ENCODE data around the gene C7orf57.
A peak's percentile ranks its signal among the peaks of the same experiment; 100 is the strongest.
"Not testable (repeated sequence)": the region's sequence is repeated elsewhere in the genome, so short reads cannot be mapped to it uniquely, and the experiment has no call there.

The C7orf57 gene

DNA sequence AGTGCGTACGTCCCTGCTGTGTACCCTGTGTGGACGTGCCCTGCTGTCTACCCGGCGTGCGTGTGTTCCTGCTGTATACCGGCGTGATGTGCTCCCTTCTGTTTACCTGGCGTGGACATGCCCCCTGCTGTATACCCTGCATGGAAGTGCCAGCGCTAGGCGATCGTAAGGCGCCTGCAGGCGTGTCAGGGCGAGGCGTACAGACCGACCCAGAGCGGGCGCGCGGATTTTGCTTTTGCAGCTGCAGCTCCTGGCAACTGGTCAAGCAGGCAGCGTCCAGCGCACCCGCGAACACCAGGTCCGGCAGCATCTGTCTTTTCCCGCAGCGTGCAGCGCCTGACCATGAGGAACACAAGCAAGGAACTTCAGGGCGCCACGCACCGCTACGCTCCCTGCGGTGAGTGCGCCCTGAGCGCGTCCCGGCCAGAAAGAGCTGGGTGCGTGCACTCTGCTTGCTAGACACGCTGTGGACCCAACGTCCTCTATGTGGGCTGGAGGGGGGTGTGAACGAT, 680 bp downstream of the C7orf57 start:
- no peak for DNase-seq (ENCODE audit: low read depth in 2 of 2)

DNA sequence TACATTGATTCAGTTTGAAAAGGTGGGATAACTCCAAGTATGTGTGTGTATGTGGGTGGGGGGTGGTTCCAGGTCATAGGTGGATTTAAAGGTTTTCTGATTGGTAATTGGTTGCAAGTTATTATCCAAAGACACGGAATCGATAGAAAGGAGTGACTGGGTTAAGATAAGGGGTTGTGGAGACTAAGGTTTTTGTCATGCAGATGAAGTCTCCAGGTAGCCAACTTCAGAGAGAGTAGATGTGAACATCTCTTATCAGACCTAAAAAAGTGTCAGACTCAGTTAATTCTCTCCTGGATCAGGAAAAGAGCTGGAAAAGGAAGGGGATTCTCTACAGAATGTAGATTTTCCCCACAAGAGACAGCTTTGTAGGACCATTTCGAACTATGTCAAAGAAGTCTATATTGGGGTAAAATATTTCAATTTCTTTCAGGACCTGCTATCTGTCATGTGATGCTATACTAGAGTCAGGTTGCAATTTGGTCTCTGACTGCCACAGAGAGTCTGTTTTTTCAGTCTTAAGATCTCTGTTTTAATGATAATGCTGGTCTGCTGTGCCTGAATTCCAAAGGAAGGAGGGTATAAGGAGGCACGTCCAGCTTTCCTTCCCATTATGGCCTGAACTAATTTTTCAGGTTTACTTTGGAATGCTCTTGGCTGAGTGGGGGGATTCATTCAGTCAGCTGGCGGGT, 3.6 kb downstream of the C7orf57 start:
- no peak for DNase-seq (ENCODE audit: low read depth in 2 of 2)

DNA sequence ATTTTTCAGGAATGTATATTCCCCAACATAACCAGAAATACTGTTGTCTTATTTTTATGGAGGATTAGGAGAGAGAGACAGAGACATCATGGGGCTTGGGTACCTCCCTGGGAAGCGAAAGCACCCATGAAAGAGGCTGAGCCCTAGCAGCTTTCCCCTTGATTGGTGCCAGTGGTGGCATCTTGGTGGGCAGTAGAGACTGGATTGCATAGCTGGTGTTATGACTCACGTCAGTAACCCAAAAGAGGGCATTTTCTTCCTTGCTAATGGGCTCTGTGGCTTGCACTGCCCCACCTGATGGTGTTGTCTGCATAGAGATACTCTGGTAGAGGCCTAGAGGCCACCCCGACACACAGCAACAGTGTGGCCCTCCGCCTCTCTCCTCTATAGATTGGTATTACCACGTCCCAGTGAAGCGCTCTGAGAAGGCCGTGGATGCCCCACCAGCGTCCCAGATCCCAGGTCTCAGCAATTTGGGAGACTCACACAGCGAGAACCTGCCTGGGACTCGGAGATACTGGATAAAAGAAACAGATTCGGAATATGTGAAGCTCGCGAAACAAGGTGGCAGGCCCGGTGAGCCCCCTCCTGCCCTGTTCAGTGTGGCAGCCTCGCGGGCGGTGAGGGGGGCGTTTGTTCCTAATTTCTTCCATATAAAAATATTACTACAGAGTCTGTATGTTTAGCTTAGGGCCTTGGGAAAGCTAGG, 5.8 kb downstream of the C7orf57 start:
- DNase-seq (ENCODE audit: low read depth in 2 of 2), result no peak

DNA sequence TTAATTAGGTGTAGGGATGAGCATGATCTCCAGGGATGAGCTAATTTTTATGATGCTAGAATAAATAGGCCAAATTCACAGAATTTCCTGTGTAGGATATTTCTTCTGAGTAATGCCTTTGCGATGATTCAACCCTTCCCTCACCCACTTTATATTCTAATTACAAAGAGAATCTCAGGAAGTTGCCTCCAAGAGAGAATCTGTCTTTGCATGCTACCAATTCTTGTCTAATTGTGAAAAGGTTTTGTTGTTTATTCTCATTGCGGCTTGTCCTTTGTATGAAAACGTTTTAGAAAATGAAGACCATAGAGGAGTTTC, 6.3 kb downstream of the C7orf57 start:
- DNase-seq (ENCODE audit: low read depth in 2 of 2), result no peak

DNA sequence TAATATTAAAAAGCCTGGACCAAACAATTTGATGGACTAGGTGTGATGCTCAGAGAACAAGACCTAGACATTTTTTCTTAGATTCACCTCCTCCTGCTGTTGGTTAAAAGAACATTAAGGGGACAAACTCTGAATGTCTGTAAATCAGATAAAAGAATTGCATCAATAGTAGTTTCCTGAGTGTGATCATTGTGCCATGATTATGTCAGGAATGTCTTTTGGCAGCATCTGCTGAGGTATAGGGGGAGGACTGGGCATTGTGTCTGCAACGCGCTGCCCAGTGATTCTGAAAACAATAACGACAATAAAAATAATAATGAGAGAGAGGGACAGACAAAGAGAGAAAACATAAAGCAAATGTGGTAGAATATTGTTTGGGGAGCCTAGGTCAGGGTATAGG, 6.9 kb downstream of the C7orf57 start:
- DNase-seq (ENCODE audit: low read depth in 2 of 2), result no peak

DNA sequence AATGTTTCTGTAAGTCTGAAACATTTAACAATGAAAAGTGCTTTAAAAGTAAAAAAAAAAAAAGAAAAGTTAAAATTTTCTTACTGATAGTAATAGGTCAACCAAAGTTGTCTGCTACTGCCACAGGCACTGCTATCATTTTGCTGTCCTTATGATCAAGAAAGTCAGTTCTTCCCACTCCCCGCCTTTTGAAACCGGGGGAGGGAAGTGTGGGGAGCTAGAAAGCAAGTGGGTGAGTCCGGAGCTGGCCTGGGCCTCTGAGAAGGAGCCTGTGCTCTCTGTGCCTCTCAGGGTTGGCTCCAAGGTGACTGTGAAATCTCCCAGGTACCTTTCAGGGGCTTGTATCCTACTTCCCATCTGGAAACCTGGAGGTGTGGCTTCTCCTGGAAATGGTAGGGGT, 7.3 kb downstream of the C7orf57 start:
- no peak for DNase-seq (ENCODE audit: low read depth in 2 of 2)

DNA sequence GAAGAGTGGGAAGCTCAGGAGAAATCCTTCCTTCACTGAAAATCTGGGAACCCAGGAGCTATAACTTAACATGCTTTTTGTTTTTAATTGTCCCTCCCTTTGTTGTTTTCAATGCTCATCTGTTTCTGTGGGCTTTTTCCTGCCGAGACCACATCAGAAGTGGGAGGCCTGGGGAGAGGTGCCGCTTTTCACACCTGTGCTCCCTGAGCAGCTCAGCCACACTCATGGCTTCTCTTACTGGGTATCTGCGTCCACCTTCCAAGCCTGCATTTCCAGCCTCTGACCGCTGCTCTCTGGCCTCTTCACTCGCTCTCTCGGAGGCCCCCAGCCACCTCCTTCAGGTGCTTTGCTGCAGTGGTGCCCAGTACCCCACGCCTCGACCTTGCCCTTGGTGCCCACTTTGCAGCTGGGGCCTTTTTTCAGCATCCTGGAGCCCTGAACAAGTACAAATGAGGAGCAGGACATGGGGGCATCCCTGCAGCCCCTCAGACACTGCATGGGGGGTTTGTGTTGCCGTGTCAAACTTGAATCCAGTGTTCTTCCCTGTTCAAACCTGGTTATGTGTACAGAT, 9.9 kb downstream of the C7orf57 start:
- no peak for DNase-seq (ENCODE audit: low read depth in 2 of 2)

DNA sequence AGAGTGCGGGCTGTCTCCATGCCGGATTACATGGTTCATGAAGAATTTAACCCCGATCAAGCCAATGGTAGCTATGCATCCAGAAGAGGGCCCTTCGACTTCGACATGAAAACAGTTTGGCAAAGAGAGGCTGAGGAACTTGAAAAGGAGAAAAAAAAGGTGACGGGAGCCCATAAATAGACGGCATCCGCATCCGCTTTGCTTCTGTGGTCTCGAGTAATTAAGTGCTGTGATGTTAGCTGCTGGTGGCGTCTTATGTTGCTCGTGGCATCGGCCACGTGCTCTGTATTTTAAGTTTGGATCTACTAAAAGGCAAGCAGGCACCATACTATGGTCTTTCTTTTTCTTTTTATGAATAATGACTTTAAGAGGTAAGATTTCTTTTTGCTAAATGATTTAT, 11.1 kb downstream of the C7orf57 start:
- DNase-seq (ENCODE audit: low read depth in 2 of 2), result no peak

DNA sequence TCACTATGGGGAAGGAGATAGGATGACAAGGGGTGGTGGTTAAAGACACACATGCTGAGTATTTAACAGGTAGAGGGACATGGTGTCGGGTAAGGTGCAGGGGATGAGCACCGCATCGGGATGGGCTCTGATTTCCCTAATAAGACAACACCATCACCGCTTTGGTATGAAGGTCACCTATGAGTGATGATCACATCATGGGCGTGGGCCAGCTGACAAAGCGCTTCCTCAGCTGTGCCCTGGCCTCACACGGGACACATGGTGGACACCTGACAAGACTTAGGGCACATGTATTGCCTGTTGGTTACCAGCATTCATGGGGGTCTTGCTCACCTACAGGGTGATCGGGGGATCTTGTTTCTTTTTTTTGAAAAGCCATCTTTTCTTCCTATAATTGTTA, 12.8 kb downstream of the C7orf57 start:
- DNase-seq (ENCODE audit: low read depth in 2 of 2), result no peak

DNA sequence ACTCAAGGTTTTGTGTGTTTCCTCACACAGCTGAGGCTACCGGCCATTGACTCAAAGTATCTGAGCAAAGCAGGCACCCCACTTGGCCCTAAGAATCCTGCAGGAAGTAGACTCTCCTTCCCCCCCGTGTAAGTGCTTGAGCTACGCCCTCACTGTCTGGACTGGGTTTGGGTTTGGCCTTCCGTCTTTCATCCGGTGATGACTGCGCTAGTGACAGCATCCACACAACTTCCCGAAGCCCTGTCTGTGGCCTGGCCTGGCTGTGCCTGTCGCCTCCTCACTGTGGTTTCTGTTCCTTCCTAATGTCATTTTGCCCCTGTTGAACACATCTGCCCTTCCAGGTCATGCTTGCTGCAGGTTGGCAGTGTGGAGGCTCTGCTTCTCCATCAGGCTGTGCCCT, 14.5 kb downstream of the C7orf57 start:
- DNase-seq (ENCODE audit: low read depth in 2 of 2), result no peak

DNA sequence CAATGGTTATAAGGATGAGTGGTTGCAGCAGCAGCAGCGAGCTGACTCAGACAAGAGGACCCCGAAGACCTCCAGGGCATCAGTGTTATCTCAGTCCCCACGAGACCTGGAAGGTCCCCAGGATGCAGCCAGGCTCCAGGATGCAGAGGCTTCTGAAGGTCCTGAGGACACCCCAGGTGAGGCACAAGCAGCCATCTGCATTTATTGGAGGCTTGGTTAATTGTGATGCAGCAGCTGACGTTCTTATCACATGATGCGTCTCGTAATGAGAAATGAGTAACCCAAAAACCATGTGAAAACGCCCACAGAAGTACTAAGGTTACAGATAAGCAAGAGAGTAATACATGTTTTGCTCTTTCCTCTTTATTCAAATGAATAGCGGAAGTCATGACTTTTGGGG, 17.4 kb downstream of the C7orf57 start:
- DNase-seq (ENCODE audit: low read depth in 2 of 2), result no peak

DNA sequence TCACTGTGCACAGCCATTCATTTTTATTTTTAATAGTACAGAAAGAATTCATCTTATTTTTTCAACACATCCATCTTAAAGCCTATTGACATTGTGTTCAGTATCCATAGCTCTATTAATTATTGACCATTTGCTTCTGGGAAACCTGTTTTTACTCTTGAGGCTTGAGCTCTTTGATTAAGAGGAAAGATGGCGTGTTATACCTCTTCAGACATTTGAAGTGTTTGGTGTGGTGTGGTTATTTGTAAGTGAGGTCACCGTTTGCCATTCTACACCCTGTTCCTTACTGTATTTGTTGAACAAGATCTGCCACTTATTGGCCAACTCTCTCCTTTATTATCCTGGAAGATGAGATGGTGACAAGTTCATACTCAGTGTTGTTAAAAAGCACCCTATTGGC, 18.4 kb downstream of the C7orf57 start:
- DNase-seq (ENCODE audit: low read depth in 2 of 2), result no peak

DNA sequence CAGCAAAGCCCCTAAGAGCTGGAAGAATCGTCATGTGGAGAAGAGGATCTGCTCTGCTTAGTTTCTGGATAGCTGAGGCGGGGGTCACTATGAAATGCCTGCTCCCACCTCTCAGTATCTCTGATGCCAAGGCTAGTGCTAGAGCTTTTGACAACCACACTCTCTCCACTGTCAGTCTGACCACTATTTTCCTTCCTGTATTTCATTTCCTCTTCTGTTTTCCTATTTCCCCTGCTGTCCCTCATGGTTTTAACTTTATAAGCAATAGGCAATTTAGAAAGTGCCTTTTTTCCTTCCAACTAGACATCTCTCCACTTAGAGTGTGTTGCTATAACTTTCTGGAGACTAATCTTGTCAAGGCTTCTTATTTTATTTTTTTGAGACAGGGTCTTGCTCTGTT, 23.6 kb downstream of the C7orf57 start:
- no peak for DNase-seq (ENCODE audit: low read depth in 2 of 2)

DNA sequence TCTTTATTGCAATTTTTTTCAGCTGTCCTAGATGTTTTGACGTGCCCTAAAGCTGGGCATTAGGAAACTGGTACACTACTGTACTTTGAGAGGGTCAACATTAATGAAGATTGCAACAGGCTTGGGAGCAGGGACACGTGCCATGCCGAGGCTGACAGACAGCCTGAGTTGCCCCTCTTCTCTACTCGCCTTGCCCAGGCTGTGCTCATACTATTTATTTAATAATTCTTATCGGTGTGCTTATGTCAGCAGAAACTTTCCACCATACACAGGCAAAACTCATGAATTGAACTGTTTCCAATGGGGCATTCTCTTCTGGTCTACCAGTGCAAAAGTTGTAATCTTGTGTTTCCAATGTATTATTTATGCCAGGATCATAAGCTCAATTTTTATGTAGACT, 24.4 kb downstream of the C7orf57 start:
- no peak for DNase-seq (ENCODE audit: low read depth in 2 of 2)

DNA sequence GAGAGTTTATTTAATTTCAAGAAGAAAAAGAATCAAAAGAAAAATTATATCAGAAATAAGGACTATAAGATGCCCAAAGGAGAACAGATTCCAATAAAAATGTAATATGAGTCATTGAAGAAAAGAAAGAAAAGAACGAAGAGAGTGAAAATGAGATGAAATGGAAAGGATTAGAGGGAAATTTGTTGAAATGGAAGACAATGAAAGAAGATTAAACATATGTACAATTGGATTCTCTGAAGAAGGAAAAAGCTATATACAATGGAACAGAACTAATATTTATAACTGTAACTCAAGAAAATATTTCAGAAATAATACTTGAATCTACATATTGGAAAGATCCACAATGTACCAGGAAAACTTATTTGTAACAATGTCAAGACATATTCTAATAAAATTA, 28.6 kb downstream of the C7orf57 start:
- no peak for DNase-seq (ENCODE audit: low read depth in 2 of 2)

DNA sequence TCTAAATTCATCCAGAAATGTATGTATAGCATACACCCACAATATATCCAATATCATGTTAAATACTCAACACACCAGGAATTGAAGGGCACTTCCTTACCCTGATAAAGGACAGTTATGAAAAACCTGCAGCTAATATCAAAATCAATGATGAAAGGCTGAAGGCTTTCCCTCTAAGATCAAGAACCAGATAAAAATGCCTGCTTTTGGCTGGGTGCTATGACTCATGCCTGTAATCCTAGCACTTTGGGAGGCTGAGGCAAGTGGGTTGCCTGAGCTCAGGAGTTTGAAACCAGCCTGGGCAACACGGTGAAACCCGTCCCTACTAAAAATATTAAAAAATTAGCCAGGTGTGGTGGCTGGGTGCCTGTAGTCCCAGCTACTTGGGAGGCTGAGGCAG, 32.1 kb downstream of the C7orf57 start:
- no peak for DNase-seq (ENCODE audit: low read depth in 2 of 2)

DNA sequence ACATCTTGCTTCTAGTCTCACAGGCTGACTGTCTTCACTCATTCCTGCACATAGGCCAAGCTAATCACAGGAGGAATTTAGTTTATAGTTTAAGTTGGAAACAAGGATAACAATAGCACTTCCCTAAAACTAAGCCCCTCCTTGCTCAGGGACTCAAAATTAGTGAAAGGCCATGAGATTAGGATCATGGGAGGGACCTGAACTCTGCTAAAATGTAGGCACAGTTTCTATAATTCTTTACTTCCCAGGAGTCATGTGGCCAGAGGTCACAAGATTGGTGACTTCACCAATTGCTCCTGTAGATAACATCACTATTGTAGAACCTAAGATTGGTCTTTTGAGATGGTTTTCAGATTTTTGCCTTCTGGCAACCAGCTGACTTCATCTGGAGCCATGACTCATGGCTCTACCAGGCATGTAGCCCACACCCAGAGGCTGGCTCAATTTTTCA, 38.9 kb downstream of the C7orf57 start:
- no peak for DNase-seq (ENCODE audit: low read depth in 2 of 2)

DNA sequence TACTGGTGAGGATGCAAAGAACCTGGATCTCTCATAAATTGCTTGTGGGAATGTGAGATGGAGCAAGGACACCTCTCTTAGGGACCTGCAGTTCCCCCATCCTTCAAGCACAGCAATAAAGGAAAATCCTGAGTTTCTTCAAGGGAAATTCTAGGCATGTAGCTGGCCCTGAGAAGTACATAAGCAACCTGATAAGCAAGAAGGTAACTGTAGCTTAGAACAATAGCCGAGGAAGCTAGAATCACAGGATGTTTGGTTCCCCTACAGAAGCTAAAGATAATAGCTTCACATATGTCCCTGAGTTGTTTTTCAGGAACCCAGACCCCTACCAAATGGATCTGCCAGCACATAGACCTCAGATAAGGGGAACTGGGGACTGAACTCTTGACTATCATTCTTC, 42.1 kb downstream of the C7orf57 start:
- DNase-seq (ENCODE audit: low read depth in 2 of 2), result no peak

DNA sequence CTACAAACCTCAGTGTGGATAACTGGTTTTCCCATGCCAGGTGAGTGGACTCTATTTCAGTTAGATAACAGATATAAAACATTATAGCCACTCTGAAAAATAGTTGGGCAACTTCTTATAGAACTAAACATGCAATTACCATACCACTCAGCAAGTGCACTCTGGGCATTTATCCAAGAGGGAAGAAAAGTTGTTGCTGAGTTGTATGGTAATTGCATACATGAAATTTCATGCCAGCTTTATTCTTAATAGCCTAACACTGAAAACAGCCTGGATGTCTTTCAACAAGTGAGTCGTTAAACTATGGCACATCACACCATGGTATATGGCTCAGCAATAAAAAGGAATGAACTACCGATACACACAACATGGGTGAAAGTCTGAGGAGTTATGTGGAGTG, 43.1 kb downstream of the C7orf57 start:
- no peak for DNase-seq (ENCODE audit: low read depth in 2 of 2)

DNA sequence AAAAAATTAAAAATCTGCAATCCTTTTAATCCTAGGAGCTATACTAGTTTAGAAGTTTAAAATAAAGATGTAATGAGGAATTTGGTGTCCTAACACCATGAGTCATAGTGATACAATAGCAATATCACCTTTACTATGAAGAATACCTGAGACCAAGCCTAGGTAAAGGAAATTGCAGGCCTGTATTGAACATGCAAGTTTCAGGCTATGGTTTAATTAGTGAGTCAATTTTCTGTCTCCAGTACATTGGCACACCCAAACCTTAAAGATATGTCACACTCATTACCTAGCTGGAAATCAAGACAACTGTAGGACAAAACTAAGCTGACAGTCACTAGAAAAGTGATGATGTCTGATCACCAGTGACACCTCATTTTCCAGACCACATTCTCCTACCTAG, 47.0 kb downstream of the C7orf57 start:
- not testable (repeated sequence) for DNase-seq (ENCODE audit: low read depth in 2 of 2)

DNA sequence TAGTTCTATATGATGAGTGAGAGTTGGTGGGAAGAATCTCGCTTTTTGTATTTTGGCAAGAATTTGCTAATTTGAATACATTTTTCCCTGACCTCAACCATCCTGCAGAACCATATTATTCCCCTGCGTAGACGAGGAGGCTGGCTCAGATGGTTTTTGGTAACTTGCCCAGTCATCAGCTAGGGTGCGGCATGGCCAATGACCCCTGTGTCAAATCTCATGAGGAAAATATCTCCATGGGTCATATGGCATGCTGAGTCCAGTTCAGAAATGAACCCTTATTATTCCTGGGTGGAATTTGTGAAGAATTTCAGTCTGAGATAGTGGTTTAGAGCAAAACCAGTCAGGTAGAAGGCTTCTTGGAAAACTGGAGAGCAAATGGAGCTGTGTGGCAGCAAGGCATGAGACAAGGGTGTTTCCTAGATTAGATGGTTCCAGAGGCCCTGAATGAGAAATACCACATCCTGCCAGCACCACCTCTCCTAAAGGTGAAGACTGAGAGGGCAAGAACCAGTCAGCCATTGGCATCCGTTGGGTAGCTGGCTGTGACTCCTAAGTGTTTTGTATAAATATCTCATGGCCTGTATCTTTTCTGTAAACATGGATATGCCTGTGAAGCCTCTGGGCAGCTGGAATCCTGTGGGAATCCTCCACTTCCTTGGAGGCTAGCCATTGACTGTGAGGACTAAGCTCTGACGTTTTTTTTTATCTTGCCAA, 47.9 kb downstream of the C7orf57 start:
- DNase-seq (ENCODE audit: low read depth in 2 of 2), result no peak

DNA sequence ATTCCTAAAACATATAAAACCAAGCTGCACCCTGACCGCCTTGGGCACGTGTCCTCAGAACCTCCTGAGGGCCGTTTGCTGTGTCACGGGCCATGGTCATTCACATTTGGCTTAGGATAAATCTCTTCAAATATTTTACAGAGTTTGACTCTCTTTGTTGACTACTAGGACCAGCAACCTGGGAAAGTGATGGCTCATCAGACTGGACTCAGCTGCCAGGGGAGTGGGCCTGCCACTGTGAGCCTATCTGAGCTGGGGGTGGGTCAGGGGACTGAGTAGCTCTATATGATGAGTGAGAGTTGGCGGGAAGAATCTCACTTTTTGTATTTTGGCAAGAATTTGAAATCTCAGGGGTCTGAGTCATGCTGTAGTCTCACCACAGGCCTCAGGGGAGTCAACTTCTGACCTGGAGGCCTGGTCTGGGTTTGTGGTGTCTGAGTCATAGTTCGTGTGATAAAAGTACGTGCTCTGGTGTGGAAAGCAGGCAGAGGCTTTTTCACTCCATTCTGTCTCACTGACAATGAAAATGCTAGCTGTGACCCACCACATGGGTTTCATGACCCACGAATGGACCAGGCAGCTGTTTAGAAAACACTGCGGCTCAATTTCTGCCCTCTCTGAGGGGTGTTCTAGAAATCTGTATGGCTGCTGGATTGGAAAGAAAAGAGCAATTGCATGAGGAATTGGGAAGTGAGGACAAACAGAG, 49.5 kb downstream of the C7orf57 start:
- DNase-seq (ENCODE audit: low read depth in 2 of 2), result peak; percentile 47 to 53

All from stimulated activated CD8-positive, alpha-beta memory T cell treated with anti-CD3 and anti-CD28 coated beads, Interleukin-7, amount 100 ng/mL, for 1 hour (primary cell).